DOHH2 (cell line): ENCODE data around the gene MRGPRF.

Experiments used
- H3F3A ChIP-seq: fragments of 200-600 bp; sonication (generic), shearing (Covaris generic); 2 replicates; pipeline ENCODE4 v1.6.0; 2016; ENCODE audit warnings: antibody characterized with exemption, mild to moderate bottlenecking; ENCODE audit not compliant: control insufficient read depth, insufficient read depth
- H3K27ac ChIP-seq: fragments of 200-600 bp; sonication (generic); 2 replicates; pipeline ENCODE4 v1.5.1; 2014; ENCODE audit warnings: low read depth, mild to moderate bottlenecking, low read length, moderate library complexity
- H3K27me3 ChIP-seq: fragments of 200-600 bp; sonication (generic); 2 replicates; pipeline ENCODE4 v1.6.1; 2014; ENCODE audit warnings: mild to moderate bottlenecking, low read length, mixed read lengths; ENCODE audit not compliant: control insufficient read depth
- H3K36me3 ChIP-seq: fragments of 200-600 bp; sonication (generic); 2 replicates; pipeline ENCODE4 v1.6.1; 2014; ENCODE audit warnings: mild to moderate bottlenecking, low read length, moderate library complexity, mixed read lengths; ENCODE audit not compliant: control insufficient read depth
- H3K4me1 ChIP-seq: fragments of 200-600 bp; sonication (generic); 2 replicates; pipeline ENCODE4 v1.6.1; 2014; ENCODE audit warnings: mild to moderate bottlenecking, low read length, mixed read lengths; ENCODE audit not compliant: control insufficient read depth
- H3K4me2 ChIP-seq: fragments of 200-600 bp; sonication (generic); 2 replicates; pipeline ENCODE4 v1.6.0; 2014; ENCODE audit warnings: mild to moderate bottlenecking, low read length, moderate library complexity
- H3K4me3 ChIP-seq: fragments of 200-600 bp; sonication (generic); 2 replicates; pipeline ENCODE4 v1.5.1; 2014; ENCODE audit warnings: mild to moderate bottlenecking, low read length, mixed read lengths
- H3K79me2 ChIP-seq: fragments of 200-600 bp; sonication (generic); 2 replicates; pipeline ENCODE4 v1.6.1; 2014; ENCODE audit warnings: mild to moderate bottlenecking, low read length, mixed read lengths; ENCODE audit not compliant: control insufficient read depth
- H3K9me2 ChIP-seq: fragments of 200-600 bp; sonication (generic); replicated peaks from 2 replicates; pipeline ENCODE4 v1.6.1; 2014; ENCODE audit warnings: mild to moderate bottlenecking, low read length, mixed read lengths; ENCODE audit not compliant: control insufficient read depth
- H3K9me3 ChIP-seq: fragments of 200-600 bp; sonication (generic); 2 replicates; pipeline ENCODE4 v1.6.1; 2014; ENCODE audit warnings: antibody characterized with exemption, low read length, mixed read lengths; ENCODE audit not compliant: control insufficient read depth, insufficient read depth
- H4K20me1 ChIP-seq: fragments of 200-600 bp; sonication (generic); 2 replicates; pipeline ENCODE4 v1.6.0; 2014; ENCODE audit warnings: low read depth, mild to moderate bottlenecking, antibody characterized with exemption, low read length, moderate library complexity; ENCODE audit not compliant: control insufficient read depth, insufficient read depth
- EZH2phosphoT487 ChIP-seq: fragments of 200-600 bp; sonication (generic); IDR thresholded peaks from 2 replicates; pipeline ENCODE4 v1.6.1; 2017; ENCODE audit warnings: borderline replicate concordance, mild to moderate bottlenecking, antibody characterized with exemption, low read length, moderate library complexity, mixed read lengths
- TF ChIP-seq, protein P1 (sequence below): fragments of 200-600 bp; sonication (generic); IDR thresholded peaks from one replicate; pipeline ENCODE4 v1.5.1; 2014; ENCODE audit warnings: antibody characterized with exemption, mild to moderate bottlenecking, low read depth, low read length; ENCODE audit not compliant: poor library complexity, severe bottlenecking

The MRGPRF gene

DNA sequence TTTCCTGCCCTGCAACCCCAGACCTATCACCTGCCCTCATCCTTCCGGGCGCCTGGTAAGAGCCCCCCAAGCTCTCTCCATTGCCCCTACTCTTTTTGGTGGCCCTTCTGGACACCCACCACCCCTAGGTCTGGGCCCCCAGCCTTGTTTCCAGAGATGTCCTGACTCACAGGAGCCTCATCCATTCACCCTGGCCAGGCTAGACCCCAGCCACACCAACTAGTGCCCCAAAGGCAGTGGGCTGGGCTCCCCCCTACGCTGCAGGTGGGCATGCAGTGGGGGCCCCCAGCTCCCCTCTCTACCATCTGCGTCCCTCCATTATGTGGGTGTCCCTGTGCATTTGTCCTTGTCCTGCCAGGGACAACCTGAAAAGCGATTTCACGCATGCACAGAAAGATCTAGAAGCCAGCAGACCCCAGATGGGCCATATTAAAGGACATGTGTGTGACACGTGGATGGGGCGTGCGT lies 1.4 kb downstream of the MRGPRF start:
- Histone ChIP-seq H4K20me1 (no peaks in the 10 kb centered on the region), H3K9me2 (no peaks in the 10 kb centered on the region), H3K4me3 (no peak overlapping the region), H3K4me2 (no peak overlapping the region), H3K9me3 (no peaks in the 10 kb centered on the region), H3K36me3 (no peaks in the 10 kb centered on the region), H3K79me2 (no peaks in the 10 kb centered on the region), H3K27me3 (peaks cover 4% of the 10 kb centered on the region; the same call in 1 of the 2 replicates), H3F3A (no peaks in the 10 kb centered on the region), H3K27ac (no peak overlapping the region), H3K4me1 (no peaks in the 10 kb centered on the region)
- TF ChIP-seq EZH2phosphoT487, result no peak
- TF ChIP-seq, protein P1, sequence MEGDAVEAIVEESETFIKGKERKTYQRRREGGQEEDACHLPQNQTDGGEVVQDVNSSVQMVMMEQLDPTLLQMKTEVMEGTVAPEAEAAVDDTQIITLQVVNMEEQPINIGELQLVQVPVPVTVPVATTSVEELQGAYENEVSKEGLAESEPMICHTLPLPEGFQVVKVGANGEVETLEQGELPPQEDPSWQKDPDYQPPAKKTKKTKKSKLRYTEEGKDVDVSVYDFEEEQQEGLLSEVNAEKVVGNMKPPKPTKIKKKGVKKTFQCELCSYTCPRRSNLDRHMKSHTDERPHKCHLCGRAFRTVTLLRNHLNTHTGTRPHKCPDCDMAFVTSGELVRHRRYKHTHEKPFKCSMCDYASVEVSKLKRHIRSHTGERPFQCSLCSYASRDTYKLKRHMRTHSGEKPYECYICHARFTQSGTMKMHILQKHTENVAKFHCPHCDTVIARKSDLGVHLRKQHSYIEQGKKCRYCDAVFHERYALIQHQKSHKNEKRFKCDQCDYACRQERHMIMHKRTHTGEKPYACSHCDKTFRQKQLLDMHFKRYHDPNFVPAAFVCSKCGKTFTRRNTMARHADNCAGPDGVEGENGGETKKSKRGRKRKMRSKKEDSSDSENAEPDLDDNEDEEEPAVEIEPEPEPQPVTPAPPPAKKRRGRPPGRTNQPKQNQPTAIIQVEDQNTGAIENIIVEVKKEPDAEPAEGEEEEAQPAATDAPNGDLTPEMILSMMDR, result no peak

DNA sequence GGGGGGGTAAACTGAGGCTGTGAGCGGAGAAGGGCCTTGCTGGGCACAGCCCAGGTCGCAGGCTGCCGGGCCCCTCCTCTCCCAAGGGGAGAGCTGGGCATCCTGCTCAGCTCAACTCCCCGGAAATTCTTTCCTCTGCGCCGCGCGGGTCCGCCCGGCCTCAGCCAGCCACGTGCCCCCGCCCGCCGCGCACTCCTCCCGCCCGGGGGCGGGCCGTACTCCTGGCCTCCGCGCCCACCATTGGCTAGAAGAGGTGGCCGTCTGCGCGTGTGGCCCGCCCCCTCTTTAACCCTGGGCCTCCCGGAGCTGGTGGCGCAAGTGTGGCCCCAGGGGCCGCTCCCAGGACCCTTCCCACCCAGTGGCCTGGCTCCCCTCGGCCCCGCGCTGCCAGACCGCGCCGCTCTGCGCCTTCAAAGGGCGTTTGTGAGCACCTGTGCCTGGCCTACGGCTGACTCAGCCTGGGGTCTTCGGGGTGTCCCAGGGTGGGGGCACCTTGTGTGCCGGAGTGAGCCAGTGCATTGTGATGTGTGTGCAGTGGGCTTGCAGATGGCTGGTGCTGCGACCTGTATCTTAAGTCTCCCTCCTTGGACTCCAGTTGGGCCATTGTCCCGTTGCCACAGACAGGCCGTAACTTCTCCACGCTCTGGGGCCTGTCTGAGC lies 2.0 kb downstream of the MRGPRF start:
- Histone ChIP-seq H3K9me2 (no peaks in the 10 kb centered on the region), H3K79me2 (no peaks in the 10 kb centered on the region), H3K4me1 (no peaks in the 10 kb centered on the region), H3K36me3 (no peaks in the 10 kb centered on the region), H3K4me2 (0 out of 2 replicates have a peak overlapping the region, but pooled peaks have one; percentile 2), H3K27me3 (peaks cover 4% of the 10 kb centered on the region; the same call in 1 of the 2 replicates), H3K27ac (no peak overlapping the region), H3F3A (no peaks in the 10 kb centered on the region), H3K4me3 (no peak overlapping the region), H4K20me1 (no peaks in the 10 kb centered on the region), H3K9me3 (no peaks in the 10 kb centered on the region)
- TF ChIP-seq EZH2phosphoT487, result no peak
- TF ChIP-seq, protein P1, result no peak

DNA sequence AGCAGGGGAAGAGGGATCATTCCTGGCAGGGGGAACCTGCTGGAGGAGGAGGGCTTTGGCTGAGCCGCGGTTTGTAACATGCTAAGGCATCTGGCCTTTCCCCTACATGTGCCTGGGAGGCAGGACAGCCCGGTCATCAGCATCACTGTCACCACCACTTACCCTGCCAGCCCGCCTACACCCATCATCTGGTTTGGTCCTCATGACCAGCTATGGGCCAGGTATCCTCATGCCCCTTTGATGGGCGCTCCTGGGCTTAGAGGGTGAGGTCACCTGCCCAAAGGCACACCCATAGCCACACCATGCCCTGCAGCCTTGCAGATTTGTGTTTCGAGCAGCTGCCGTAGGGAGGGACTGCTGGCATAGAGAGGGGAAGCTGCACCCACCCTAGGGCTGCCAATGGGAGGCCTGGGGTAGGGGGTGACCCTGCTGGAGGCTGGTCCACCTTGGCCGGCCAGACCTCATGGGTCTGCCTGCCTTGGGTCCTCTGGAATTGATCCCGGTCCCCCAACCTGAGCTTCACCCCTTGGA lies 2.6 kb downstream of the MRGPRF start:
- Histone ChIP-seq H3K4me2 (no peak overlapping the region), H3K79me2 (no peaks in the 10 kb centered on the region), H4K20me1 (no peaks in the 10 kb centered on the region), H3K36me3 (no peaks in the 10 kb centered on the region), H3K9me2 (no peaks in the 10 kb centered on the region), H3K4me1 (no peaks in the 10 kb centered on the region), H3K4me3 (no peak overlapping the region), H3K9me3 (no peaks in the 10 kb centered on the region), H3K27ac (no peak overlapping the region), H3K27me3 (peaks cover 4% of the 10 kb centered on the region; the same call in 1 of the 2 replicates), H3F3A (no peaks in the 10 kb centered on the region)
- TF ChIP-seq, protein P1, result no peak
- no peak for TF ChIP-seq EZH2phosphoT487
